COLO829 (cell line): ENCODE data around the gene MRPL53.
A peak's percentile ranks its signal among the peaks of the same experiment; 100 is the strongest.

Experiments
- DNase-seq: peaks from one replicate; pipeline ENCODE4 v3.0.0; 2012; ENCODE audit warnings: low spot score

The MRPL53 gene

GRCh38 chr2:74472086-74472944 lies at the start of gene MRPL53:
Gene MRPL53 (minus strand): TSS chr2:74472680. CDS start chr2:74472660, 20 bp downstream.
- peak; percentile 47 for DNase-seq

GRCh38 chr2:74516650-74517049 lies 44.2 kb upstream of the MRPL53 start:
- no peak for DNase-seq

DNA sequence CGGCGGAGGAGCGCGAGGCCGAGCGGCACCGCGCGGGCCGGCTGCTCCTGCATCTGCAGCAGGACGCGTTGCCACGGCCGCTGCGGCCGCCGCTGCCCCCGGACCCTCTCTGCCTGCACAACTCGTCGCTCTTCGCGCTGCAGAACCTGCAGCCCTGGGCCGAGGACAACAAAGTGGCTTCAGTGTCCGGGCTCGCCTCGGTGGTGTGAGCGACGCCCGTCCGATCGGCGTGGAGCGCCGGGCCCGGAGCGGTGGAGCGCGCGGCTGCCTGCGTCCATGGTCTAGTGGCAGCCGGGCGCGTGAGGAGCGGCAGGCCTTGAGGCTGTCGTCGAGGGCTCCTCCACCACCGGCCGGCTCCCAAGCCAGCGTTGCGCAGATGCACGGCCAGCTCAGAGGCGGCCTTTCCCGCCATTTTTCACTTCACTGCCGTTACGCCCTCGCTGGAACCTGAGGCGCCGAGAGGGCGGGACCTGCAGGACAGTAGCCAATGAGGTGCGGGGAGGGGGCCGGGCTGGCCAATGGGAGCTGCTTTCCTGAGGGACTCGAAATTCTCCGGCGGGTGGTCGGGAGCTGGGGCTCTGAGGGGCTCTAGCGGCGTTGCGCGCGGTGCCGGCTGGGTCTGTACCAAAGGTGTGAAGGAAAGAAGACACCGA lies 43.6 kb upstream of the MRPL53 start:
- DNase-seq: no peak

DNA sequence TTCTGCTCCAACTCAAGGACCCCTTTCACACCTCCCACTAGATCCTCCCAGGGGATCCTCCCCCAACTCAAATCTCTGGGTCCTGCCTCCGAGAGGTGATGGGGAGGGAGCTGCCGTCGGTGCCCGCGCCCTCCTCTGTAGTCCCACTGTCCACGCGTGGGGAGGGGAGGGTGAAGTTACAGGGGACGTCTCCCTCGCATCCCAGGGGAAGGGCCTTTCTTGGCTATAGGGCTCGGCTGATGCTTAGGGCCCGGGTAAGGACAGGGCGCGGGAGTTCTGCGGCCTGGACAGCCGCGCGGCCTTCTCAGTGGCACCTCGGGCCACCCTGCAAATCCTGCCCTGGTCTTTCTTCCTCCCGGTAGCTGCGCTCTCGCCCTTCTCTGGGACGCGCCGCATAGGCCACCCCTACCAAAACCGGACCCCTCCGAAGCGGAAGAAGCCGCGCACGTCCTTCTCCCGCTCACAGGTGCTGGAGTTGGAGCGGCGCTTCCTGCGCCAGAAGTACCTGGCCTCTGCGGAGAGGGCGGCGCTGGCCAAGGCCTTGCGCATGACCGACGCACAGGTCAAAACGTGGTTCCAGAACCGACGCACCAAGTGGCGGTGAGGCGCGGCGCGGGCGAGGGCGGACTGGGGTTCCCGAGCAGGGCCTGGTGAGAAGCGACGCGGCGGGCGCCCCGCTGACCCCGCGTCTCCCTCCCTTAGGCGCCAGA lies 42.9 kb upstream of the MRPL53 start:
- no peak for DNase-seq

DNA sequence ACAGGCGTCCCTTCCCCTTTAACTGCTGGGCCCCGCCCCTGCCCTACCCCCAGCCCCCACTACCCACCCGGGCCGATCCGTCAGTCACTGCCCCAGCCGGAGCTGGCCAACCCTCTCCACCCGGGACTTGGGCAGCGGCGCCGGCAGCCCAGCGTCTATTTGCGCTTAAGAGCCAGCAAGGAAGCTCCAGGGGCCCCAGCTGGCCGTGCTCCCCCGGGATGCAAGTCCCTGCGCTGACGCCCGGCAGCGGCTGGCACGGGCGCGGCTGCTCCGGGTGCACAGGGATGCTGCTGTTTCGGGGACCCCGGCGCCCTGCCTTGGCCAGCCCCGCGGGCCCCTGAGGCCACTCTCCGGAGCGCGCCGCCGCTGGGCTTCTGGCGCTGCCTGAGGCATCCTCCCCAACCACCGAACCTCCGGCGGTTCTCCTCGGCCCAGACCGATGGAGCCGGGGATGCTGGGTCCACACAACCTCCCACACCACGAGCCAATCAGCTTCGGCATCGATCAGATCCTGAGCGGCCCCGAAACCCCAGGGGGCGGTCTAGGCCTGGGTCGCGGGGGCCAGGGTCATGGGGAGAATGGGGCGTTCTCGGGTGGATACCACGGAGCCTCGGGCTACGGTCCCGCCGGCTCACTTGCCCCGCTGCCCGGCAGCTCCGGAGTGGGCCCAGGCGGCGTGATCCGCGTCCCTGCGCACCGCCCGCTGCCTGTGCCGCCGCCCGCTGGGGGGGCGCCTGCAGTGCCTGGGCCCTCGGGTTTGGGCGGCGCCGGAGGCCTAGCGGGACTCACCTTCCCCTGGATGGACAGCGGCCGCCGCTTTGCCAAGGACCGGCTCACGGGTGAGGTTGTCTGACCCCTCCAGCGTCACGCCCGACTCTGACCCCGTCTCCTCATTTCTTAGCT lies 42.1 kb upstream of the MRPL53 start, which contains the start of gene TLX2:
Gene TLX2, plus strand, starts transcription at position 83 of the 903 bp plus-strand sequence. Its CDS starts 357 bp downstream, at position 440.
- no peak for DNase-seq

DNA sequence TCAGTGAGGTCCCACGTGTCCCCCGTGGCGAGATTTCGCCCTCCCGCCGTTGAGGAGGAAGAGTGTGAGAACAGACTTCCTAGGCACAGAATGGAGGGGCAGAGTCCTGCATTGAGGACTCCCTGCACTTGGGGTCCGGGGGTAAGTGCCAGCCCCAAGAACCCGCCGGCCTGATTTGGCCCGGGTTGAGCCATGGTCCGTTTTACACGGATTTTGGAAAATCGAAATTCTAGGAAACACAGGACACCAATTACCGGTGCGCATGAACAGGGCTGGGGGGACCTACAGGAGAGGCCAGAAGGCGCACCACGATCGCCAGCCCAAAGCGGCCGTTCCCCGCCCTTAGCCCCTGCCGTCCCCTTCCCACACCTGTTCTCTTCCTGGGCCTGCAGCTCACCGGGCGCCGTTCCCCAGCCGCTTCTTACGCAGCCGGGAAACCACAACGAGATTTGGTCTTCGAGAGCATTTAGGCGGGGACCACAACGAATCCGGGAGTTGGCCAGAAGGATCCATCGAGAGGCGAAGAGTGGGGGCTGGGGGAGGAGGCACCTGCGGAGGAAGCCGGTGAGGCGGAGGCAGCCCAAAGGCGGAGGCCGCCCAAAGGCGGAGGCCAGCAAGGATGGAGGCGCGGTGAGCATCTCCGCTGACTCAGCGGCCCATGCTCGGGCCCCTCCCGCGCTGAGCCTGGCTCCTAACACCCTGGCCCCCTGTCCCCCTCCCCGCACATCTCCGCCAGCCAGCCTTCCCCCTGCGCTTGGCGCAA lies 41.3 kb upstream of the MRPL53 start:
- no peak for DNase-seq

DNA sequence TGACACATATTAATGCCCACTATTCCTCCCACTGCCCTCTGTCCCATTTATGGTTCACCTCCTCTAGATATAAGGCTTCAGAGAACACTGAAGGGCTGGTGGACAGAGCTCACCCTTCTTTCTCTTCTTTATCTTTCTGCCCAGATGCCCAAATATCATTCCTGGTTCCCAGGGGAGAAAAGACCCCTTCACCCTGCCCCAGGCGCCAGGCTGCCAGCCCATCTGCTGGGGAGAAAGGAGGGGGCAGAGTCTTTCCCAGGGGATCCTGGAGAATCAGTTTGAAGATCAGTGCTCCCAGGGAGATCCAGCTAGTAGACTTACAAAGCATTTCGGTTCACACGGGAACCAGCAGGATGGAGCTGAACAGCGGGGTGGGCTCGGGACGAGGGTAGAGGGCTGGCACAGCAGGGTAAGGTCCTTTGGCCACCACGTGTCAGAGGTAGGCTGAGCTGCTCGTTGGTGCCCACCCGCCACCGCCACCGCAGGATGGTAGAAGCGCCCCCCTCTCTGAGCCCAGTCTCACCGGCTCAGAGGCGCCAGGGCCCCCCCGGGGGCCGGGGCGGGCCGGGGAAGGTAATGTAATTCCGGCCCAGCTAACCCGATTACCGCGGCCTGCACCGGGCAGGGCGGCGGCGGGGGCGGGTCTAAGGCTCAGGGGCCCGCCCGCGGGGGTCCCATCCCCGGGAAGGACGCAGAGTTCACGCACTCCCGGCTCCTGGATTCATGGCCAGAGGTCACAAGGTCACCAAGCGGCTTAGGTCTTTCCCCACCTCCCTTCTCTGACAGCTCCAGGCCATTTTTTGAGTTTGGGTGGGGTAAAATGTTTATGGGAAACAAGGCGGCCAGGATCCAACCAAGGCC lies 40.5 kb upstream of the MRPL53 start:
- no peak for DNase-seq

GRCh38 chr2:74511104-74511989 lies 38.9 kb upstream of the MRPL53 start:
- no peak for DNase-seq

GRCh38 chr2:74510272-74510671 lies 37.8 kb upstream of the MRPL53 start:
- no peak for DNase-seq

DNA sequence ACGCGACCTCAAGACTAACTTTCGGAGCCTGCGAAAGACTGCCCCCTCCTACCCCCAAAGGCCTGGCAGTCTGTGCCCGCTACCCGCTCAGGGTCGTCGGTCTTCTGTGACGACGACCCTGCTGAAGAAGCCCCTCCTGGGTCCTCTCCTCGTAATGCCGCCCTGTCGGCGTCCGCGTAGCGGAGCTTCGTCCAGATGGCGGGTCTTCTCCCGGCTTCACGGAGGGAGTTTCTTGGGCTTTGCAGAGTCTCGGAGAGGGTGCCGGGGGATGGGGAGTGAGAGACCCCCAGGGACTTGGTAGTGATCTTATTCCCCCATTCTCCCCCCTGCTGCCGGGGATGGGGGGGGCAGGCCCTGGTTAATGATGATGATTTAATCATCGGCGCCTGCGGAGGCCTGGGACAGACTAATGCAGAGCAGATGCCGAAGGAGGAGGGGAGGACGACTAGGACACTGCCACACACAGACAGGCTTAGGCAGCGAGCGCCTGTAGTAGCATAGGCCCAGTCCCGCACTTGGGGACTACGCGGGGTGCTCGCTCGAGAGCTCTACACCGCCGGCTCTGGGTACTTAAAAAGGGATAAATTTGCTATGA lies 35.5 kb upstream of the MRPL53 start:
- no peak for DNase-seq

GRCh38 chr2:74507145-74507925 lies 34.9 kb upstream of the MRPL53 start, which contains the start of gene PCGF1:
Gene PCGF1 (minus strand): TSS chr2:74507695. CDS start chr2:74507668, 27 bp downstream.
- DNase-seq: peak; percentile 96

- DNase-seq: no peak
Measured at GRCh38 chr2:74505448-74506246, 33.2 kb upstream of the MRPL53 start.

- no peak for DNase-seq
Measured at GRCh38 chr2:74504591-74504990, 32.1 kb upstream of the MRPL53 start.

DNA sequence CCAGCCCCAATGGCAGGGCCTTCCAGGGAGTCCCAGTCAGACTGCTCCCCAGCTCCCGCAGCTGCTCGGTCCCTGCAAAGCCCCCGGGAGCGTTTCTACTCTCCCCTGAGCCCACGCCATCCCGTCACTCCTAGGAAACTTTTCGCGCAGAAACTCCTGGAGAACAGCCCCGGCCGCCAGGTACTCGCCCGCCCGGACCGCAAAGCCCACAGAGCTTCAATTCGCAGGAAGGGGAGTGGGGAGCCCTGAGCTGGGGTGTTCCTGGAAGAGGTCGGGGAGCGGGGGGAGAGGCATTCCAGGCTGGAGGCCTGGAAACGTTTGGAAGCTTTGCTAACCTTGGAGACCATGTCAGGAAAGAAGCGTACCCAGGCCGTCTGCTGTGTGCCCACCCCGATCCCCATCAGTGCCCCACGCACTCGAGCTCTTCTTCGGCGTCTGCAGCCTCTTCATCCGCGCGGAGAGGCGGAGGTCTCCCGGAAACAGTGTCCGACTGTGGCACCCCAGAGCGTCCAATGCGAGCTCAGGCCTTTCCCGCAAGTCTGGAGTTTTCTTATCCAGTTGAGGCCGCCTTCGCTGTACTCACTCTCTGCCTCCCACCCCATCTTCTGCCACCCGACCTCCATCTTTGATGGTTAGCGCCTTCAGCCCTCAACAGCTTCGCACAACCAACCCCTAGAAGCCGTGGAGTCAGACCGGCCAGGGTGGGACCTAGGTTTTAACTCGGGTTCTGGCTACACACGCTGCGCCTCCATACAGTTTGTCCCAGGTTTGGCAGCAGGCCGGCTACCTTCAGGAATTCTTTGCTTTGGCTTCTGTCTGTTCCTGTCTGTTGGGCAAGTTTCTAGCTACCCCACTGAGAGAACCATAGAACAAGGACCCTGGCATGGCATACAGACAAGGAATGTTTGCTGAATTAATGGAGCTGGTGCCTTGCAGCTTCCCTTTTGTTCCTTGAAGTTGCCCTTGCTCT lies 31.3 kb upstream of the MRPL53 start:
- no peak for DNase-seq

- peak; percentile 84 for DNase-seq
Measured at GRCh38 chr2:74502720-74503505, 30.4 kb upstream of the MRPL53 start.
